ENCODE data around the gene MVB12B. TPM values are rescaled to one million over a fixed set of nuclear protein-coding genes. Genes with fewer than 3 reads are reported as not detected.

Gene MVB12B
- total and polyA plus RNA-seq, 2 donors (not counting 1 experiment from before 2014, with no cell fraction given): 2.5 to 2.6 TPM

DNA sequence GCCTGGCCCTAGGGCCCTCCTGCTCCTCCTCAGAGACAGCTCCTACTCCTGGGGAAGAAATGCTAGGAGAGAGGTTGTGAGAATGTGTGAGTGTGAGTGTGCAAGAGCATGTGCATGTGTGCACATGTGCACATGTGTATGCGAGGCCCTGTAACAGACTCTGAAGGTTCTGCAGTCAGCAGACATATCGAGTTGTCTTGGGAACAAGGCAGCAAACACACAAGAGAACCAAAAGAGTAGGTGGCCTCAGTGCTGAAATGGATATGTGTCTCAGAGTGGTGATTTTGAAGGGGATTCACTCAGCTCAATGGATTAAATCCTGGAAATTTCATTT, 50.5 kb downstream of the MVB12B start:
- Histone ChIP-seq H3K27me3 (ENCODE audit: control insufficient read depth, insufficient read depth, low read length) (no peaks in the 10 kb centered on the region), H3K9me3 (ENCODE audit: control insufficient read depth, insufficient read depth, low read depth, low read length) (no peaks in the 10 kb centered on the region), H3K4me3 (replicated peaks in 1 of 4; ENCODE audit: control extremely low read depth in 1 of 4, insufficient read depth in 1 of 4, low read depth in 3 of 4, low read length in 4 of 4) (no peak overlapping the region), H3K79me2 (ENCODE audit: control insufficient read depth, insufficient read depth, low read length) (no peaks in the 10 kb centered on the region), H2AFZ (ENCODE audit: low read length) (no peak overlapping the region), H3K36me3 (ENCODE audit: control insufficient read depth, insufficient read depth, low read length) (no peaks in the 10 kb centered on the region), H3K27ac (ENCODE audit: insufficient read depth, low read length) (no peak overlapping the region), H3K4me1 (ENCODE audit: control insufficient read depth, extremely low read depth, insufficient read depth, low read length) (no peaks in the 10 kb centered on the region), H3K4me2 (ENCODE audit: extremely low read depth, insufficient read depth, low read length) (no peak overlapping the region), H3K9ac (ENCODE audit: insufficient read depth, low read length) (no peak overlapping the region), H4K20me1 (ENCODE audit: control insufficient read depth, extremely low read depth, insufficient read depth, low read length) (no peaks in the 10 kb centered on the region)
- no peak for DNase-seq (ENCODE audit: low read depth in 2 of 2)
- TF ChIP-seq EZH2 (IDR thresholded peaks at IDR 0.05; ENCODE audit: low read length, missing control alignments): no peak
- TF ChIP-seq, protein P1, sequence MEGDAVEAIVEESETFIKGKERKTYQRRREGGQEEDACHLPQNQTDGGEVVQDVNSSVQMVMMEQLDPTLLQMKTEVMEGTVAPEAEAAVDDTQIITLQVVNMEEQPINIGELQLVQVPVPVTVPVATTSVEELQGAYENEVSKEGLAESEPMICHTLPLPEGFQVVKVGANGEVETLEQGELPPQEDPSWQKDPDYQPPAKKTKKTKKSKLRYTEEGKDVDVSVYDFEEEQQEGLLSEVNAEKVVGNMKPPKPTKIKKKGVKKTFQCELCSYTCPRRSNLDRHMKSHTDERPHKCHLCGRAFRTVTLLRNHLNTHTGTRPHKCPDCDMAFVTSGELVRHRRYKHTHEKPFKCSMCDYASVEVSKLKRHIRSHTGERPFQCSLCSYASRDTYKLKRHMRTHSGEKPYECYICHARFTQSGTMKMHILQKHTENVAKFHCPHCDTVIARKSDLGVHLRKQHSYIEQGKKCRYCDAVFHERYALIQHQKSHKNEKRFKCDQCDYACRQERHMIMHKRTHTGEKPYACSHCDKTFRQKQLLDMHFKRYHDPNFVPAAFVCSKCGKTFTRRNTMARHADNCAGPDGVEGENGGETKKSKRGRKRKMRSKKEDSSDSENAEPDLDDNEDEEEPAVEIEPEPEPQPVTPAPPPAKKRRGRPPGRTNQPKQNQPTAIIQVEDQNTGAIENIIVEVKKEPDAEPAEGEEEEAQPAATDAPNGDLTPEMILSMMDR (conservative IDR thresholded peaks at IDR 0.05 in 1 of 2, IDR thresholded peaks at IDR 0.05 in 1 of 2; ENCODE audit: low read depth in 1 of 2, low read length in 2 of 2): no peak

DNA sequence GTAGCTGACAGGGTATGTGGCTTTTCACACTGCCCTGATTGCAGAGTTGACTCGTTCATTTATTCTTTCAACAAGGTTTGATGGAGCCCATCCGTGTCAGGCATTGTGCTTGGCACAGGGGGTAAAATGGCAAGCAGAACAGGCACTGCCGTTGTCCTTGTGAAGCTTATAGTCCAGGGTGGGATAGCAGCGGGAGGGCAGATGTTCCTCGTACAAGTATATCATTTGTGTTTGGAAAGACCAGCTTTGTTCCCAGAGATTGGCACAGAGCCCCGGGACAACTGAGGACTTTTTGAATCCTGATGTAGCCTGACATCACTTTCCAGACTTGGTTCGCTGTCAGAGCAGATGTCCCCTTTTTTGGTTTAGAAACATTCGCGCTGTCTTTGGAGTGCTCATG, 50.9 kb downstream of the MVB12B start:
- H3K9ac ChIP-seq (ENCODE audit: insufficient read depth, low read length): no peak overlapping the region
- no peak overlapping the region for H3K4me2 ChIP-seq (ENCODE audit: extremely low read depth, insufficient read depth, low read length)
- H3K9me3 ChIP-seq (ENCODE audit: control insufficient read depth, insufficient read depth, low read depth, low read length): no peaks in the 10 kb centered on the region
- H3K4me1 ChIP-seq (ENCODE audit: control insufficient read depth, extremely low read depth, insufficient read depth, low read length): no peaks in the 10 kb centered on the region
- H2AFZ ChIP-seq (ENCODE audit: low read length): no peak overlapping the region
- H3K36me3 ChIP-seq (ENCODE audit: control insufficient read depth, insufficient read depth, low read length): no peaks in the 10 kb centered on the region
- no peak for DNase-seq (ENCODE audit: low read depth in 2 of 2)
- no peaks in the 10 kb centered on the region for H4K20me1 ChIP-seq (ENCODE audit: control insufficient read depth, extremely low read depth, insufficient read depth, low read length)
- H3K27ac ChIP-seq (ENCODE audit: insufficient read depth, low read length): no peak overlapping the region
- H3K27me3 ChIP-seq (ENCODE audit: control insufficient read depth, insufficient read depth, low read length): no peaks in the 10 kb centered on the region
- no peaks in the 10 kb centered on the region for H3K79me2 ChIP-seq (ENCODE audit: control insufficient read depth, insufficient read depth, low read length)
- H3K4me3 ChIP-seq (replicated peaks in 1 of 4; ENCODE audit: control extremely low read depth in 1 of 4, insufficient read depth in 1 of 4, low read depth in 3 of 4, low read length in 4 of 4): no peak overlapping the region
- TF ChIP-seq, protein P1 (conservative IDR thresholded peaks at IDR 0.05 in 1 of 2, IDR thresholded peaks at IDR 0.05 in 1 of 2; ENCODE audit: low read depth in 1 of 2, low read length in 2 of 2): no peak
- TF ChIP-seq EZH2 (IDR thresholded peaks at IDR 0.05; ENCODE audit: low read length, missing control alignments): no peak

DNA sequence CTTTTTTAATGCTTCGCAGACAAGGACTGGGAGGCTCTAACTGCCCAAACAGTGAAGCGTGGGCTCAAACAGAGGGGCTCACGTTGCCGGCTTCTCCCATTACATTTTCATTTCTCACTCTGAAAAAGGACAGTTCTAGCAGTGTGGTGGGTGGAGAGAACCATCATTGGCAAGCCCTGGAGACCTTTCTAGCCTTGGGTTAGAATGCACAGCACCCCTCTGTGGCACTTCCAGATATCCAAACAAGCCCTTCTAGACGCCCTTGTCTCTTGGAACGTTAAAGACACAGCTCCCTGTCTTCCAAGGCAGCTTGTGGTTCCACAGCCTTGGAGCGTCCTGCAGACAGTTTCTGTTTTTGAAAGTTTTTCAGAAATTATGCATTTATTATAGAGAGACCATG, 52.1 kb downstream of the MVB12B start:
- Histone ChIP-seq H3K79me2 (ENCODE audit: control insufficient read depth, insufficient read depth, low read length) (no peaks in the 10 kb centered on the region), H3K9me3 (ENCODE audit: control insufficient read depth, insufficient read depth, low read depth, low read length) (no peaks in the 10 kb centered on the region), H3K9ac (ENCODE audit: insufficient read depth, low read length) (no peak overlapping the region), H3K36me3 (ENCODE audit: control insufficient read depth, insufficient read depth, low read length) (no peaks in the 10 kb centered on the region), H3K27ac (ENCODE audit: insufficient read depth, low read length) (no peak overlapping the region), H3K4me2 (ENCODE audit: extremely low read depth, insufficient read depth, low read length) (no peak overlapping the region), H4K20me1 (ENCODE audit: control insufficient read depth, extremely low read depth, insufficient read depth, low read length) (no peaks in the 10 kb centered on the region), H3K27me3 (ENCODE audit: control insufficient read depth, insufficient read depth, low read length) (no peaks in the 10 kb centered on the region), H3K4me3 (replicated peaks in 1 of 4; ENCODE audit: control extremely low read depth in 1 of 4, insufficient read depth in 1 of 4, low read depth in 3 of 4, low read length in 4 of 4) (no peak overlapping the region), H3K4me1 (ENCODE audit: control insufficient read depth, extremely low read depth, insufficient read depth, low read length) (no peaks in the 10 kb centered on the region), H2AFZ (ENCODE audit: low read length) (no peak overlapping the region)
- no peak for DNase-seq (ENCODE audit: low read depth in 2 of 2)
- no peak for TF ChIP-seq EZH2 (IDR thresholded peaks at IDR 0.05; ENCODE audit: low read length, missing control alignments)
- TF ChIP-seq, protein P1 (conservative IDR thresholded peaks at IDR 0.05 in 1 of 2, IDR thresholded peaks at IDR 0.05 in 1 of 2; ENCODE audit: low read depth in 1 of 2, low read length in 2 of 2): no peak

Data from fibroblast of lung (primary cell).